Aorta (tissue), 4 donors: Measurements from ENCODE around the gene PRKAB1. TPM values are rescaled to one million over a fixed set of nuclear protein-coding genes. Genes with fewer than 3 reads are reported as not detected.

Experiments used
- microRNA-seq, 2 donors: library from miRNA; unstranded; fragments of <30 nt; microRNA quantifications; one replicate each; pipeline ENCODE4 v1.2.0, GENCODE V29; 2020
- polyA plus RNA-seq, 2 donors: library from polyadenylated mRNA; stranded (reverse); fragments of 200-250 nt; gene quantifications; one replicate each; pipeline ENCODE4 v1.2.3, GENCODE V29; 2013
- total RNA-seq, 2 donors: library from RNA; stranded (reverse); fragmentation: NEBNext Ultra II Directional; extraction: Animal tissue kit (Norgen Biotek cat#: 25700); gene quantifications; one replicate each; pipeline ENCODE4 v1.2.1, GENCODE V29; 2021
- donor health status: healthy with polysubstance abuse.
- donor health status: Bipolar disorder and iron deficiency.
- donor health status: DM: no; HTN: no; CAD: no.
- donor health status: DM: yes; HTN: yes; CAD: no.

Gene PRKAB1
- total and polyA plus RNA-seq, 4 donors = 8.8 to 27.0 (median 25.3) TPM

Small RNA genes within 50 kb of the gene (microRNA-seq; reads per million reads assigned to microRNA genes)
- 0 reads per million in 2 donors for gene MIR1178

Other genes with a start within 250 kb of the PRKAB1 start
- 1 to 10 TPM; 1.0 to 2.5 TPM for gene TMEM233, start 74.4 kb upstream of the PRKAB1 start, total RNA-seq
- not detected for gene TMEM233, start 74.4 kb upstream of the PRKAB1 start, polyA plus RNA-seq
- gene CIT, start 209.2 kb downstream of the PRKAB1 start, total RNA-seq = 1 to 10 TPM; 2.8 to 7.1 TPM
- gene CIT, start 209.2 kb downstream of the PRKAB1 start, polyA plus RNA-seq = under 1 TPM; 0.13 TPM